LNCAP (cell line): ENCODE data around the gene MYRIP.

Source experiments
- CTCF ChIP-seq: fragments of 450-650 bp; IDR thresholded peaks from 2 replicates; pipeline ENCODE4 v1.5.1; 2017; ENCODE audit warnings: mild to moderate bottlenecking

The MYRIP gene

GRCh38 chr3:40047406-40047805, 238.0 kb downstream of the MYRIP start:
- no peak for TF ChIP-seq CTCF

GRCh38 chr3:40053663-40054062, 244.3 kb downstream of the MYRIP start:
- TF ChIP-seq CTCF = no peak

- TF ChIP-seq CTCF = no peak
These were observed 245.3 kb downstream of the MYRIP start for GRCh38 chr3:40054568-40055222.

GRCh38 chr3:40055361-40055760, 246.0 kb downstream of the MYRIP start:
- TF ChIP-seq CTCF = no peak

- no peak for TF ChIP-seq CTCF
These were observed 246.5 kb downstream of the MYRIP start for GRCh38 chr3:40055956-40056355.

- TF ChIP-seq CTCF = no peak
These were observed 247.7 kb downstream of the MYRIP start for GRCh38 chr3:40057077-40057476.

GRCh38 chr3:40057786-40058185, 248.4 kb downstream of the MYRIP start:
- TF ChIP-seq CTCF = no peak

- TF ChIP-seq CTCF = no peak
These were observed 259.2 kb downstream of the MYRIP start for GRCh38 chr3:40068636-40069035.
